ENCODE results near the gene LTK. TPM values are rescaled to one million over a fixed set of nuclear protein-coding genes. Genes with fewer than 3 reads are reported as not detected.

Gene LTK
- total RNA-seq, 1 experiment from 2014 or later, result 10.9 TPM

DNA sequence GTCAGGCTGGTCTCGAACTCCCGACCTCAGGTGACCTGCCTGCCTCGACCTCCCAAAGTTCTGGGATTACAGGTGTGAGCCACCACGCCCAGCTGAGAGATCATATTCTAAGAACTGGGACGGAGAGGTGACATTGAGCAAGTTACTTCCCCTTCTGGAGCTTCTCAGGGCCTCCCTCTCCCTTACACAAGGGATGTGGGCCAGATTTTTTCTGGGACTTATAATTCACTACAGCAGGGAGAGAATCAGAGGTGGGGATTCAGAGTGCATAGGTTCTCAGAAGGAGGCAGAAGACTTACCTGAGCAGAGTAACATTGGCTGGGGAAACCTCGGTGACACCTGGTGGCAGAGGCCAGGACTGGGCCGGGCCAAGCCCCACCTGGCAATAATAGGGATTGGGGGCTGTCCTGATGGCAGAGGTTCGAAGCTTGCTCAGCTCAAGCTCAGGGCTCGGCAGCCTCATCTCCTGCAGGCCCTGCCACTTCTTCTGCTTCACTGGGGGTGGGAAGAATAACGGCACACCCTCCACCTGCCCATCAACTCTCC is 6.8 kb downstream of the LTK start:
- Histone ChIP-seq H3K9me3 (no peaks in the 10 kb centered on the region), H3K4me3 (ENCODE audit: low read depth, low read length) (no peak overlapping the region), H3K4me1 (no peaks in the 10 kb centered on the region), H3K36me3 (ENCODE audit: control insufficient read depth, insufficient read depth, low read length) (no peaks in the 10 kb centered on the region; the same call in 1 of the 2 replicates), H3K27me3 (replicated peaks; ENCODE audit: control insufficient read depth, insufficient read depth, low read length) (no peaks in the 10 kb centered on the region)
- ChIA-PET POLR2A (interaction anchor here (1.0 to 1.3 kb wide), 2 partner anchors 37 to 41 kb away, joined by 3 read pairs; partner anchors contain the start of gene RPAP1), CTCF (interaction anchor here (0.5 to 3.0 kb wide), 6 partner anchors 11 to 398 kb away, joined by 3 to 22 read pairs (median 3); no protein-coding TSS in a partner anchor)
- DNase-seq, result peak; percentile 65 to 68
- no peak overlapping the region for H3K27ac Mint-ChIP-seq (ENCODE audit: unreplicated experiment)
- no peak overlapping the region for H3K4me3 Mint-ChIP-seq (ENCODE audit: unreplicated experiment)
- H3K4me1 Mint-ChIP-seq (ENCODE audit: low read depth, unreplicated experiment), result no peaks in the 10 kb centered on the region
- BruUV-seq (replicated peaks), result no TSS peak
- H3K36me3 Mint-ChIP-seq (ENCODE audit: insufficient read depth, unreplicated experiment), result peaks cover 13% of the 10 kb centered on the region
- no peaks in the 10 kb centered on the region for H3K27me3 Mint-ChIP-seq (ENCODE audit: insufficient read depth, unreplicated experiment)
- H3K9me3 Mint-ChIP-seq (ENCODE audit: unreplicated experiment), result no peaks in the 10 kb centered on the region
- intact Hi-C loops (cut with micrococcal nuclease; ENCODE audit: unreplicated experiment), result loop anchor here (1.0 kb wide), 1 partner anchor 41 kb away; no protein-coding TSS in a partner anchor
- TF ChIP-seq, protein P1, sequence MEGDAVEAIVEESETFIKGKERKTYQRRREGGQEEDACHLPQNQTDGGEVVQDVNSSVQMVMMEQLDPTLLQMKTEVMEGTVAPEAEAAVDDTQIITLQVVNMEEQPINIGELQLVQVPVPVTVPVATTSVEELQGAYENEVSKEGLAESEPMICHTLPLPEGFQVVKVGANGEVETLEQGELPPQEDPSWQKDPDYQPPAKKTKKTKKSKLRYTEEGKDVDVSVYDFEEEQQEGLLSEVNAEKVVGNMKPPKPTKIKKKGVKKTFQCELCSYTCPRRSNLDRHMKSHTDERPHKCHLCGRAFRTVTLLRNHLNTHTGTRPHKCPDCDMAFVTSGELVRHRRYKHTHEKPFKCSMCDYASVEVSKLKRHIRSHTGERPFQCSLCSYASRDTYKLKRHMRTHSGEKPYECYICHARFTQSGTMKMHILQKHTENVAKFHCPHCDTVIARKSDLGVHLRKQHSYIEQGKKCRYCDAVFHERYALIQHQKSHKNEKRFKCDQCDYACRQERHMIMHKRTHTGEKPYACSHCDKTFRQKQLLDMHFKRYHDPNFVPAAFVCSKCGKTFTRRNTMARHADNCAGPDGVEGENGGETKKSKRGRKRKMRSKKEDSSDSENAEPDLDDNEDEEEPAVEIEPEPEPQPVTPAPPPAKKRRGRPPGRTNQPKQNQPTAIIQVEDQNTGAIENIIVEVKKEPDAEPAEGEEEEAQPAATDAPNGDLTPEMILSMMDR (IDR thresholded peaks at IDR 0.05; ENCODE audit: insufficient read depth in 1 of 2, low read depth in 1 of 2, low read length in 1 of 2, severe bottlenecking in 1 of 2, unreplicated experiment in 1 of 2), result peak; percentile 49 to 71

DNA sequence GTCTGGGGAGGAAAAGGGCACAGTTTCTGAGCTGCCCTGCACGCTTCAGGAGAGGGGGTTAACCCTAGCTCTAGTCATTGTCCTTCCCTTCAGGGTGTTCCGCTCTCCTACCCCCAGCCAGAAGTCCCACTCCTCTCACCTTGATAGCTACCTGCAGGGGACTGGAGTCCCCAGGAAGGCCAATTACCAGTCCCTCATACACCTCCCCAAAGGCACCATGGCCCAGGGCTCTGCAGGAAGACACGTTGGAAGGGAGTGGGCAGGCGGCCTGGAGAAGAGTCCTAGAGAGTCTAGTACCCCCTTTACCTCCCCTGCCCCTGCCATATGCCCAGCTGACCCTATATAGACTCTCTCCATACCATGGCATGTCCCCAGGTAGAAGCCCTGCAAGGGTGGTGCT is 7.9 kb downstream of the LTK start:
- CTCF ChIA-PET, result interaction anchor here (3.0 kb wide), 1 partner anchor 40 kb away, joined by 22 read pairs; no protein-coding TSS in a partner anchor
- Histone ChIP-seq H3K4me1 (no peaks in the 10 kb centered on the region), H3K36me3 (ENCODE audit: control insufficient read depth, insufficient read depth, low read length) (no peaks in the 10 kb centered on the region; the same call in 1 of the 2 replicates), H3K9me3 (no peaks in the 10 kb centered on the region), H3K4me3 (ENCODE audit: low read depth, low read length) (no peak overlapping the region), H3K27me3 (replicated peaks; ENCODE audit: control insufficient read depth, insufficient read depth, low read length) (no peaks in the 10 kb centered on the region)
- Mint-ChIP-seq H3K27ac (ENCODE audit: unreplicated experiment) (no peak overlapping the region), H3K9me3 (ENCODE audit: unreplicated experiment) (no peaks in the 10 kb centered on the region), H3K27me3 (ENCODE audit: insufficient read depth, unreplicated experiment) (no peaks in the 10 kb centered on the region), H3K36me3 (ENCODE audit: insufficient read depth, unreplicated experiment) (peaks cover 13% of the 10 kb centered on the region), H3K4me1 (ENCODE audit: low read depth, unreplicated experiment) (no peaks in the 10 kb centered on the region), H3K4me3 (ENCODE audit: unreplicated experiment) (no peak overlapping the region)
- intact Hi-C loops (cut with micrococcal nuclease; ENCODE audit: unreplicated experiment), result no loop called here
- POLR2A ChIA-PET, result interaction anchor here (0.6 kb wide), 1 partner anchor 63 kb away, joined by 5 read pairs; no protein-coding TSS in a partner anchor
- no TSS peak for BruUV-seq (replicated peaks)
- TF ChIP-seq, protein P1 (IDR thresholded peaks at IDR 0.05; ENCODE audit: insufficient read depth in 1 of 2, low read depth in 1 of 2, low read length in 1 of 2, severe bottlenecking in 1 of 2, unreplicated experiment in 1 of 2), result no peak
- no peak for DNase-seq

DNA sequence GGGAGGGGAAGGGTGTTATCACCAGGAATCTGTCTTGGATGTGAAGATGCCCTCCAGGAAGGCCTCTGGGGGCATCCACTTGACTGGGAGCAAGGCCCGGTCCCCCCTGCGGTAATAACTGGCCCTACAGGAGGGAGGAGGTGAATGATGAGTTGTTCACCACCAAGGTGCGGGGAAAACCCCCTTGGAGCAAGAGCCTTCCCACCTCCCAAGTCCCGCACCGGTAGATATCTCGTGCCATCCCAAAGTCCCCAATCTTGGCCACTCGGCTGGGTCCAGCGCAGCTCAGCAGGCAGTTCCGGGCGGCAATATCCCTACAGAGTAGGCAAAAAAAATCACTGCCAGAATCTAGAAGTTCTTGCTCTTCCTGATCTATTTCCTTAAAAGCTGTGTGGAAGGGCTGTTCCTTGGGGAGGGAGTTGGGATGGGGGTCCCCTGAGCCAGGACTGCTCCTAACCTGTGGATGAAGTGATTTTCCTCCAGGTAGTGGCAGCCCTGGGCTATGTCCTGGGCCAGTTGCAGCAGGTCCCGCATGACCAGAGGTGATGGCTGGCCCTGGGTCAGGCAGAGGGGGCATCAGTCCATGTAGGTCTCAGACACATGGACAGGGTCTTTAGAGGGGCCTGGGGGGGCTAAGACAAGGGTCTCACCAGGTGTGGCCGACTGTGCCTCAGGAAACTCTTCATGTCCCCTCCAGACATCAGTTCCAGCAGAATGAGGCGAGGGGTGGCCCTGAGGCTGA is 8.7 kb downstream of the LTK start:
- CTCF ChIA-PET, result interaction anchor here (3.0 kb wide), 1 partner anchor 39 kb away, joined by 22 read pairs; no protein-coding TSS in a partner anchor
- Histone ChIP-seq H3K4me3 (ENCODE audit: low read depth, low read length) (no peak overlapping the region), H3K27me3 (replicated peaks; ENCODE audit: control insufficient read depth, insufficient read depth, low read length) (no peaks in the 10 kb centered on the region), H3K4me1 (no peaks in the 10 kb centered on the region), H3K9me3 (no peaks in the 10 kb centered on the region), H3K36me3 (ENCODE audit: control insufficient read depth, insufficient read depth, low read length) (no peaks in the 10 kb centered on the region; the same call in 1 of the 2 replicates)
- no peak for DNase-seq
- no peaks in the 10 kb centered on the region for H3K27me3 Mint-ChIP-seq (ENCODE audit: insufficient read depth, unreplicated experiment)
- H3K27ac Mint-ChIP-seq (ENCODE audit: unreplicated experiment), result no peak overlapping the region
- peaks cover 13% of the 10 kb centered on the region for H3K36me3 Mint-ChIP-seq (ENCODE audit: insufficient read depth, unreplicated experiment)
- no peaks in the 10 kb centered on the region for H3K9me3 Mint-ChIP-seq (ENCODE audit: unreplicated experiment)
- intact Hi-C loops (cut with micrococcal nuclease; ENCODE audit: unreplicated experiment), result no loop called here
- TF ChIP-seq, protein P1 (IDR thresholded peaks at IDR 0.05; ENCODE audit: insufficient read depth in 1 of 2, low read depth in 1 of 2, low read length in 1 of 2, severe bottlenecking in 1 of 2, unreplicated experiment in 1 of 2), result no peak
- no TSS peak for BruUV-seq (replicated peaks)
- H3K4me3 Mint-ChIP-seq (ENCODE audit: unreplicated experiment), result no peak overlapping the region
- H3K4me1 Mint-ChIP-seq (ENCODE audit: low read depth, unreplicated experiment), result no peaks in the 10 kb centered on the region
- POLR2A ChIA-PET, result interaction anchor here (0.6 kb wide), 1 partner anchor 62 kb away, joined by 5 read pairs; no protein-coding TSS in a partner anchor
